Mesothelial cell of epicardium (in vitro differentiated cells): ENCODE measurements around the gene ASB6. TPM values are rescaled to one million over a fixed set of nuclear protein-coding genes. Genes with fewer than 3 reads are reported as not detected.
"Not testable (repeated sequence)": the region's sequence is repeated elsewhere in the genome, so short reads cannot be mapped to it uniquely, and the experiment has no call there.

Experiments used
- DNase-seq, 2 experiments: peaks; one replicate each; pipeline ENCODE4 v3.0.0; 2021; ENCODE audit warnings: low spot score in 2 of 2; ENCODE audit not compliant: unreplicated experiment in 2 of 2
- H3K27ac Mint-ChIP-seq: 2 replicates; pipeline ENCODE4 v1.8.0; 2021; ENCODE audit warnings: mixed read lengths
- H3K27me3 Mint-ChIP-seq: 2 replicates; pipeline ENCODE4 v1.8.0; 2021; ENCODE audit warnings: low read depth, mixed read lengths
- H3K36me3 Mint-ChIP-seq: 2 replicates; pipeline ENCODE4 v1.8.0; 2021; ENCODE audit warnings: mixed read lengths
- H3K4me1 Mint-ChIP-seq: 2 replicates; pipeline ENCODE4 v1.8.0; 2021; ENCODE audit warnings: mixed read lengths
- H3K4me3 Mint-ChIP-seq: 2 replicates; pipeline ENCODE4 v1.8.0; 2021; ENCODE audit warnings: mild to moderate bottlenecking, moderate library complexity, mixed read lengths
- H3K9me3 Mint-ChIP-seq: 2 replicates; pipeline ENCODE4 v1.8.0; 2021; ENCODE audit warnings: mixed read lengths
- total RNA-seq: library from RNA; stranded (reverse); gene quantifications from 3 replicates; pipeline ENCODE4 v1.2.1, GENCODE V29; 2021
- TF ChIP-seq, protein P1 (sequence below): fragments of 200-600 bp; sonication (generic); IDR thresholded peaks from one replicate; pipeline ENCODE4 v1.5.0; 2021; ENCODE audit warnings: antibody characterized with exemption; ENCODE audit not compliant: unreplicated experiment

ASB6 gene
- total RNA-seq, 1 donor from 2014 or later = 24.6 TPM

DNA sequence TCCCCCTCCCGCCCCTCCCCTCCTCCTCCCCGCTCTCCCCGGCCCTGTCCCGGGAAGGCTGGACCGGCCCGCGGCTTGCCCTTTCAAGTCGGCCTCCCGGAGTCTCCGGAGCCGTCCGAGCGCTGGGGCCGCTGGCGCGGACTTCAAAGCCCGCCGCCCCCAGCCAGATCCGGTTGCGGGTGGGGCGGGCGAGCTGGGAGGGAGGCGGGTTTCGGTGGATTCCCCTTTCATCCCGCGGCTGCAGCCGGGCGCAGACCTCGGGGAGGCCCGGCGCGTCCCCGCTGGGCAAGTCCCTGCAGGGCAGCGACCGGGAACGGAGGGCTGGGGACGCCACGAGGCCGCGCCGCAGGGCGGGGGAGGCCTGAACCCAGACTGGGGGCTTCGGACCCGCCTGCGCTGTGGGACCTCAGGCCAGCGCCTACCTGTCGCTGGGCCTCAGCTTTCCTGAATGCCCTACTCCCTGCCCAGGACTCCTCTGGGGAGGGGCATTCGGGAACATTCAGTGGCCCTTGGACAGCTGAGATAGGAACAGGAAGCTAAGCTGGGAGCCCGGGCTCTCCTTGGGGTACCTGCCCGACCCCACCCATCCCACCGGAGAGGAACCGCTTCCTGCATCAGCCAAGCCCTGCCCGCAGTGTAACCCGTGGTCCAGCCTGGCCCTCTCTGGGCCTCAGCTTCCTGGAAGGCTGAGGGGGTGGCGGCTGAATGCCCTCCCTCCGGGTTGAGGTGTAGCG is 44.4 kb downstream of the ASB6 start:
- Mint-ChIP-seq H3K36me3 (no peaks in the 10 kb centered on the region), H3K9me3 (no peaks in the 10 kb centered on the region), H3K27ac (peak overlapping the region; percentile 96), H3K4me1 (peaks cover 51% of the 10 kb centered on the region), H3K4me3 (peak overlapping the region; percentile 52), H3K27me3 (no peaks in the 10 kb centered on the region)
- DNase-seq = peak; percentile 56 to 78
- TF ChIP-seq, protein P1, sequence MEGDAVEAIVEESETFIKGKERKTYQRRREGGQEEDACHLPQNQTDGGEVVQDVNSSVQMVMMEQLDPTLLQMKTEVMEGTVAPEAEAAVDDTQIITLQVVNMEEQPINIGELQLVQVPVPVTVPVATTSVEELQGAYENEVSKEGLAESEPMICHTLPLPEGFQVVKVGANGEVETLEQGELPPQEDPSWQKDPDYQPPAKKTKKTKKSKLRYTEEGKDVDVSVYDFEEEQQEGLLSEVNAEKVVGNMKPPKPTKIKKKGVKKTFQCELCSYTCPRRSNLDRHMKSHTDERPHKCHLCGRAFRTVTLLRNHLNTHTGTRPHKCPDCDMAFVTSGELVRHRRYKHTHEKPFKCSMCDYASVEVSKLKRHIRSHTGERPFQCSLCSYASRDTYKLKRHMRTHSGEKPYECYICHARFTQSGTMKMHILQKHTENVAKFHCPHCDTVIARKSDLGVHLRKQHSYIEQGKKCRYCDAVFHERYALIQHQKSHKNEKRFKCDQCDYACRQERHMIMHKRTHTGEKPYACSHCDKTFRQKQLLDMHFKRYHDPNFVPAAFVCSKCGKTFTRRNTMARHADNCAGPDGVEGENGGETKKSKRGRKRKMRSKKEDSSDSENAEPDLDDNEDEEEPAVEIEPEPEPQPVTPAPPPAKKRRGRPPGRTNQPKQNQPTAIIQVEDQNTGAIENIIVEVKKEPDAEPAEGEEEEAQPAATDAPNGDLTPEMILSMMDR = no peak

DNA sequence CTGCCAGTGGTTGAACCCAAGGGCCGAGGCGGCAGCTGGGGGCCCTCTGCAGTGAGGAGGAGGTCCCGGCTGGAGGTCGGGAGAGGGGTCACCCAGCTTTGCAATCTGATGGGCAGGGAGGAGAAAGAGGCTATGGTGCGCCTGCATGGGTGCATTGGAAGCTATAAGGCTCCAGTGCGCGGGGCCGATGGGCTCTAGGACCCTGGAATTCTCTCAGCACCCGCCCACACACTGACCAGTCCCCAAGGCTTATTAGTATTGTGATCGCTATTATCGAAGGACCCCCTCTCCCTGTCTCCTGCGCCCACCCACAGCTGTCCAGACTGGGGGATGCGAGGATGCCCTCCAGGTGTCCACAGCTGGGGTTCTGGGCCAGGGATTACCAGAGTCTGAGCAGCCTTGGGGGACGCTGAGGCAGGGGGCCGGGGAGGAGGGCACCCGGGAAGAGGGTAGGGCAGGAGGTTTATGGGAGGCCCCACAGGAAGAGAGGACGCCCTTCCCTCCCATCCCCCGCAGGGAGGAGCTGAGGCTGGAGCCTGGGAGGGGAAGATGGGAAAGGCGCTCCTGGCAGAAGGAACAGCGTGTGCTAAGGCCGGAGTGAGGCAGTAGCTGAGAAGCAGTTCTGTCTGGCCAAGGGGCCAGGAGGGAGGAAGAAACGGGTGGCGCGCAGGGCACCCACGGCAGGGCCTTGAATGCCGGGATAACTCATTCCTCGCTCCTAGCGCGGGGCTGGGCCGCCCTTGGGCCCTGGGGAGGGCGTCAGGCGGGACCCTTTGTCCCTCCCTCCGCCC is 45.2 kb downstream of the ASB6 start:
- H3K36me3 Mint-ChIP-seq = no peaks in the 10 kb centered on the region
- peaks cover 54% of the 10 kb centered on the region for H3K4me1 Mint-ChIP-seq
- peak overlapping the region; percentile 69 for H3K4me3 Mint-ChIP-seq
- TF ChIP-seq, protein P1 = no peak
- H3K27ac Mint-ChIP-seq = peak overlapping the region; percentile 90
- peak in 1 of 2 experiments; percentile 59 for DNase-seq
- no peaks in the 10 kb centered on the region for H3K27me3 Mint-ChIP-seq
- no peaks in the 10 kb centered on the region for H3K9me3 Mint-ChIP-seq

DNA sequence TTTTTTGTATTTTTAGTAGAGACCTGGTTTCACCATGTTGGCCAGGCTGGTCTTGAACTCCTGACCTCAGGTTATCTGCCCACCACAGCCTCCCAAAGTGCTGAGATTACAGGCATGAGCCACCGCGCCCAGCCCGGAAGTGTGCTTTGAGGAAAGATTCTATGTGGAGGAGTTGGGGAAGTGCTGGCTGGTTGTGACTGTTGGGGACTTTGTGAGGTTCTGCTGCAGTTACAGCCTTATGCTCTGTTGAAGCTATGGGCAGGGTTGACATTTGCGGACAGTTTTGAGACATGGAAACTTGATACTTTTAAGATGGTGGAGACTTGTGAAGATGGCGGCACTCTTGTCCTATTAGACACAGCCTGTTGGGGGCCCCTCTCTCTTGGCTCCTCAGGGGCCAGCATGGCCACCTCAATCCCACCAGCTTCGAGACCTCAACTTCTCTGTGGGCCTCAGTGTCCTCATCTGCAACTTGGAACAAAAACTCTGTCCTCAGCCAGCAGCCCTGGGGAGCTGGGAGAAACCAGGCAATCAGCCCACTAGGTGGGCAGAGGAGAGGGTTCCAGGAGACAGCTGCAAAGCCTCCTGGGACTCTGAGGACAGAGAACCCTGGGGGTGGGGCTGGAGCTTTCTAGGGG is 45.9 kb downstream of the ASB6 start:
- Mint-ChIP-seq H3K27me3 (no peaks in the 10 kb centered on the region), H3K27ac (peak overlapping the region; percentile 90), H3K9me3 (no peaks in the 10 kb centered on the region), H3K36me3 (no peaks in the 10 kb centered on the region), H3K4me1 (peaks cover 56% of the 10 kb centered on the region), H3K4me3 (peak overlapping the region; percentile 69)
- no peak for DNase-seq
- TF ChIP-seq, protein P1 = no peak

DNA sequence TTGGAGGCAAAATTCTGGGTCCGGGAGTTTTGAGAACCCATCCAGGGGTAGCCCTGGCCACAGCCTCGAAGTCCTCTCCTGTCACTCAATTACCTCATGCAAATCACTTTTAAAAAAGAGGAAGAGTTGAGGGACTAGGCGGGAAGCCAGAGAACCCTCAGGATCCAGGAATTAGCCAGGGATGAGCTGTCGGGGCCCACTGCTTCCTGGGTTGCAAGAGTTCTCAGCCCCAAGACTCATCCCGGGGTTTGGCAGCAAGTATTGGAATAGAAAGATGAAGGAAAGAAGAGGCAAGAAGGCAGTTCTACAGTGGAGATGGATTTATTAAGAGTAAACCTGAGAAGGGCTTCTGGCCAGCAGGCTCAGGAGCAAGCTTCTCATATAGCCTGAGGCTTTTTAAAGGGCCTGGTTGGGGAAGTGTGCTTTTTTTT is 46.6 kb downstream of the ASB6 start:
- H3K27ac Mint-ChIP-seq = peak overlapping the region; percentile 90
- no peaks in the 10 kb centered on the region for H3K27me3 Mint-ChIP-seq
- TF ChIP-seq, protein P1 = no peak
- H3K9me3 Mint-ChIP-seq = no peaks in the 10 kb centered on the region
- H3K4me3 Mint-ChIP-seq = peak overlapping the region; percentile 5
- peaks cover 61% of the 10 kb centered on the region for H3K4me1 Mint-ChIP-seq
- DNase-seq = no peak
- H3K36me3 Mint-ChIP-seq = no peaks in the 10 kb centered on the region

DNA sequence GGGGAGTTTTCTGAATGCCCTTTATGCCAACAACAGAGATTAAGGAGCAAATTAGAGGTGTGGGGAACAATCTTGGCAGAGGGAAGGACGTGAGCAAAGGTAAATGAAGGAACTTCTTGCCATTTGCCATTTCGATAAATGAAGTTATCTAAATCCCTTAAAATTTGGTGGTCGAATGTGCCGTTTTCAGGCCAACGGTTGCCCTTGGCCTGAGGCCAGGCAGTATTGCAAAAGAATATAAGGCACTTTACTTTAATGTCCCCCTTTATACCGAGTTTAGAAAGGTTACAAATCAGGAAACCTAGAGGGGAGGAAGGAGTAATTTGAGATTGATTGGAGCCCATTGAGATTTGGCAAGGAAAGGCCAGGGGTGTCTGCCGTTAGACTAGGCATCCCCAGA is 47.3 kb downstream of the ASB6 start:
- H3K9me3 Mint-ChIP-seq = no peaks in the 10 kb centered on the region
- TF ChIP-seq, protein P1 = no peak
- H3K36me3 Mint-ChIP-seq = no peaks in the 10 kb centered on the region
- H3K4me3 Mint-ChIP-seq = no peak overlapping the region
- no peak for DNase-seq
- H3K27me3 Mint-ChIP-seq = no peaks in the 10 kb centered on the region
- H3K27ac Mint-ChIP-seq = peak overlapping the region; percentile 90
- peaks cover 61% of the 10 kb centered on the region for H3K4me1 Mint-ChIP-seq

DNA sequence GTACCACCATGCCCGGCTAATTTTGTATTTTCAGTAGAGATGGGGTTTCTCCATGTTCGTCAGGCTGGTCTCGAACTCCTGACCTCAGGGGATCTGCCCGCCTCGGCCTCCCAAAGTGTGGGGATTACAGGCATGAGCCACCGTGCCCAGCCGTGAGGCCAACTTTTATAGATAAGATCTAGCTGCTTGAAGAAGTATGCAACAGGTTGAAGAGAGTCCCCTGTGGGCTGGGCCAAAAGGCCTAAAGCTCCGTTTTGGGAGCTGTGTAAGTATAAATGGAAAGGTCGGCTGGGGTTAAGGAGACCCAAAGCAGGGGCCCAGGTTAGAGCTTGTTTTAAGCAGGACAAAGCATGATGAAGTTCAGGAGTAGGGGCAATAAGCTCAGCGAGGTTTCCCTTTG is 49.2 kb downstream of the ASB6 start:
- DNase-seq, H3K4me3 Mint-ChIP-seq, H3K9me3 Mint-ChIP-seq, H3K36me3 Mint-ChIP-seq, H3K27me3 Mint-ChIP-seq: not testable (repeated sequence)
- Mint-ChIP-seq H3K27ac (peak overlapping the region; percentile 43), H3K4me1 (peaks cover 62% of the 10 kb centered on the region)
